Psoas muscle (tissue), 8 donors: ENCODE measurements around the gene ENTPD1. TPM values are rescaled to one million over a fixed set of nuclear protein-coding genes. Genes with fewer than 3 reads are reported as not detected.

Experiments
- ATAC-seq, 4 donors: fragments of 200-7000 bp; cut with Tn5 transposase; one replicate each; pipeline ENCODE4 v1.9.1; 2020; ENCODE audit warnings: moderate library complexity in 3 of 4, mild to moderate bottlenecking in 2 of 4
- DNase-seq, 2 donors: peaks; one replicate each; pipeline ENCODE4 v3.0.0-alpha.2; 2020
- H3K27ac ChIP-seq: fragments of 200-600 bp; one replicate; pipeline ENCODE4 v1.8.0; 2022
- H3K27me3 ChIP-seq, 3 donors: fragments of 200-600 bp in 1 of 3; one replicate each; pipeline versions ENCODE4 v1.6.1 to v1.8.0; 2013 to 2022; ENCODE audit warnings: low read length in 2 of 3, mild to moderate bottlenecking in 2 of 3, moderate library complexity in 1 of 3; ENCODE audit not compliant: insufficient read depth in 3 of 3
- H3K36me3 ChIP-seq, 2 donors: fragments of 200-600 bp in 1 of 2; one replicate each; pipeline versions ENCODE4 v1.6.1 to v1.8.0; 2013 to 2022; ENCODE audit warnings: low read depth in 1 of 2, mild to moderate bottlenecking in 1 of 2, moderate library complexity in 1 of 2; ENCODE audit not compliant: insufficient read depth in 1 of 2
- H3K4me1 ChIP-seq: fragments of 200-600 bp; one replicate; pipeline ENCODE4 v1.8.0; 2022
- H3K4me3 ChIP-seq: fragments of 200-600 bp; one replicate; pipeline ENCODE4 v1.8.0; 2022; ENCODE audit warnings: mild to moderate bottlenecking
- H3K9me3 ChIP-seq: fragments of 200-600 bp; one replicate; pipeline ENCODE4 v1.8.0; 2022
- CTCF ChIP-seq: fragments of 200-600 bp; IDR thresholded peaks from one replicate; pipeline ENCODE4 v1.8.0; 2022; ENCODE audit warnings: antibody characterized with exemption
- WGBS, 3 donors: extraction: QIAGEN DNeasy Blood & Tissue Kit; methylation state at CpG; one replicate each; pipeline versions ENCODE4 v1.1.6 to v1.1.7; 2013; 5-methylcytosine and 5-hydroxymethylcytosine counted together
- intact Hi-C, 2 donors: fragments of 100-400 bp; cut with DNase I; formaldehyde crosslinking; loops; one replicate each; pipeline versions ENCODE4 v1.11.0 to v1.14.2; 2022
- polyA plus RNA-seq, 3 donors: library from polyadenylated mRNA; stranded (reverse); fragments of 200-250 nt; gene quantifications; one replicate each; pipeline ENCODE4 v1.2.3, GENCODE V29; 2013
- total RNA-seq, 4 donors: library from RNA; stranded (reverse); fragmentation: NEBNext Ultra II Directional in 2 of 4; extraction: Animal tissue kit (Norgen Biotek cat#: 25700) in 2 of 4; gene quantifications; one replicate each; pipeline versions ENCODE4 v1.2.1 to v1.2.4, GENCODE V29; 2021 to 2023
- donor health status: healthy with polysubstance abuse.
- donor health status: DM: no; HTN: no; CAD: no; lungs with moderate emphysema.
- donor health status: Bipolar disorder and iron deficiency.
- donor health status: healthy.
- donor health status: DM: yes; HTN: yes; CAD: no.
- donor health status: DM: no; HTN: no; CAD: no.
- donor health status: DM: no; HTN: no; CAD: no.
- donor health status: DM: yes; HTN: yes; CAD: no.

The ENTPD1 gene
- total and polyA plus RNA-seq, 7 donors, result 1.4 to 3.9 (median 1.7) TPM

- TF ChIP-seq CTCF, result no peak
- no peaks in the 10 kb centered on the region for H3K9me3 ChIP-seq
- no peak for ATAC-seq
These were observed 120.8 kb downstream of the ENTPD1 start for GRCh38 chr10:95876756-95877155.

GRCh38 chr10:95877881-95878280 is 121.9 kb downstream of the ENTPD1 start:
- Histone ChIP-seq H3K27ac (no peak overlapping the region), H3K9me3 (no peaks in the 10 kb centered on the region), H3K27me3 (no peaks in the 10 kb centered on the region), H3K4me3 (no peak overlapping the region), H3K4me1 (no peaks in the 10 kb centered on the region), H3K36me3 (peaks cover 0 to 34% of the 10 kb centered on the region in 2 donors)
- DNase-seq, result no peak
- ATAC-seq, result no peak
- TF ChIP-seq CTCF, result no peak
- intact Hi-C loops, result no loop called here

More at GRCh38 chr10:95876756-95877155, 120.8 kb downstream of the ENTPD1 start:
- no peak overlapping the region for H3K27ac ChIP-seq
- intact Hi-C loops, result no loop called here
- 90 to 100% (median 99%) methylated on average over 1 of the region's 1 CpG for WGBS, 3 donors
- DNase-seq, result no peak
- H3K36me3 ChIP-seq, result peaks cover 7 to 44% of the 10 kb centered on the region in 2 donors
- H3K27me3 ChIP-seq, result no peaks in the 10 kb centered on the region
- no peaks in the 10 kb centered on the region for H3K4me1 ChIP-seq
- no peak overlapping the region for H3K4me3 ChIP-seq

GRCh38 chr10:95880704-95881103 is 124.7 kb downstream of the ENTPD1 start:
- ATAC-seq, result no peak
- no peak for DNase-seq
- H3K27me3 ChIP-seq, result no peaks in the 10 kb centered on the region
- H3K4me1 ChIP-seq, result no peaks in the 10 kb centered on the region
- TF ChIP-seq CTCF, result no peak
- intact Hi-C loops, result no loop called here
- H3K9me3 ChIP-seq, result no peaks in the 10 kb centered on the region
- H3K36me3 ChIP-seq, result peaks cover 0 to 14% of the 10 kb centered on the region in 2 donors
- WGBS, 3 donors, result 80 to 89% (median 86%) methylated on average over 2 of the region's 2 CpGs
- H3K27ac ChIP-seq, result no peak overlapping the region
- no peak overlapping the region for H3K4me3 ChIP-seq

- H3K27ac ChIP-seq, result no peak overlapping the region
- peaks cover 0 to 8% of the 10 kb centered on the region in 2 donors for H3K36me3 ChIP-seq
- DNase-seq (no peak), ATAC-seq (no peak)
- H3K4me3 ChIP-seq, result no peak overlapping the region
- H3K4me1 ChIP-seq, result no peaks in the 10 kb centered on the region
- TF ChIP-seq CTCF, result no peak
- intact Hi-C loops, result no loop called here
- H3K9me3 ChIP-seq, result no peaks in the 10 kb centered on the region
- no peaks in the 10 kb centered on the region for H3K27me3 ChIP-seq
These were observed 125.4 kb downstream of the ENTPD1 start for GRCh38 chr10:95881316-95881715.

- Histone ChIP-seq H3K9me3 (no peaks in the 10 kb centered on the region), H3K27ac (no peak overlapping the region), H3K4me1 (no peaks in the 10 kb centered on the region), H3K36me3 (peaks cover 0 to 50% of the 10 kb centered on the region in 2 donors), H3K4me3 (no peak overlapping the region), H3K27me3 (no peaks in the 10 kb centered on the region)
- ATAC-seq (no peak), DNase-seq (no peak)
- WGBS, 3 donors, result 72 to 79% (median 78%) methylated on average over 2 of the region's 2 CpGs
- TF ChIP-seq CTCF, result no peak
- intact Hi-C loops, result no loop called here
These were observed 133.9 kb downstream of the ENTPD1 start for GRCh38 chr10:95889830-95890229.
